GM12864 (cell line): ENCODE data around the gene UBE2G1.
A peak's percentile ranks its signal among the peaks of the same experiment; 100 is the strongest.

Experiments
- DNase-seq: peaks from one replicate; pipeline ENCODE4 v3.0.0-alpha.2; 2011; ENCODE audit warnings: low read depth
- H3K4me3 ChIP-seq: 2 replicates; pipeline ENCODE4 v1.5.1; 2011; ENCODE audit warnings: mild to moderate bottlenecking, low read depth, low read length, control low read depth
- CTCF ChIP-seq: IDR thresholded peaks from 2 replicates; pipeline ENCODE4 v1.5.1; 2011; ENCODE audit warnings: low read depth, mild to moderate bottlenecking, moderate library complexity, low read length, control low read depth, inconsistent platforms; ENCODE audit errors: missing control alignments

Gene UBE2G1

DNA sequence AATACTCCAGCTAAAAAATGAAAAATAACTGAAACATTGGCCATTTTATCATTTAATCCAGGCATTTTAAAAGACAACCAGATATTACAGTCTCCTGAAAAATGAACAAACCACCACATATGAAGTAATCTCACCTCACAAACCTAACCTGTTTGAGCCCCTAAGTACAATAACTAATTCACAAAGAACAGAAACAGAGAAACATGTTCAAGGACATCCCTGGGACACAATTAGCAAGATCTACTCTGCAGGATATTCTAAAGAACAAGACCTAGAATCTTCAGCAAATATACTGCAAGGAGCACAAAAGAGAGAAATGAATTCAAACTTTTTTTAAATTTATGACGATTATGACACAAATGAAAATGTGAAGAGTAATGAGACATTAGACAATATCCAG, 51.9 kb downstream of the UBE2G1 start:
- no peak for TF ChIP-seq CTCF
- no peak for DNase-seq
- H3K4me3 ChIP-seq: no peak overlapping the region

DNA sequence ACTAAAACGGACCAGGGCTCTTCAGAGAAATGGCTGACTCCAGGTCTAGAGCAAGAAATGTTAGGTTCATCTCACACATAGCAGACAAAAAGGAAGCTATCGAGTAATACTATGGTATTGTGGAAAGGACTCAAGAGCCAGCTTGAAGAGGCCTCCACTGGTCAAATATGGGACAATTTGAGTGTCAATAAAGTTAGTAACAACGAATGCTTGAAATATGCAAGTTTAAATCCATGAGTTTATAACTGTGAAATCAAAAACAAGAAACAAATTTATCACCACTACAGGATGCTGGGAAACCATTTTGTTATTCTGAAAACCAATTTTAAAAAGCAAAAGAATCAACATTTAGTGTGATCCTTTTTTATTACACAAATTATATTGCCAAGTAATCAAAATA, 52.3 kb downstream of the UBE2G1 start:
- DNase-seq: no peak
- TF ChIP-seq CTCF: no peak
- peak overlapping the region; percentile 16; the same call in 1 of the 2 replicates for H3K4me3 ChIP-seq

- H3K4me3 ChIP-seq: no peak overlapping the region; the same call in 1 of the 2 replicates
- no peak for TF ChIP-seq CTCF
- no peak for DNase-seq
These were observed 53.0 kb downstream of the UBE2G1 start for GRCh38 chr17:4313221-4314114.

DNA sequence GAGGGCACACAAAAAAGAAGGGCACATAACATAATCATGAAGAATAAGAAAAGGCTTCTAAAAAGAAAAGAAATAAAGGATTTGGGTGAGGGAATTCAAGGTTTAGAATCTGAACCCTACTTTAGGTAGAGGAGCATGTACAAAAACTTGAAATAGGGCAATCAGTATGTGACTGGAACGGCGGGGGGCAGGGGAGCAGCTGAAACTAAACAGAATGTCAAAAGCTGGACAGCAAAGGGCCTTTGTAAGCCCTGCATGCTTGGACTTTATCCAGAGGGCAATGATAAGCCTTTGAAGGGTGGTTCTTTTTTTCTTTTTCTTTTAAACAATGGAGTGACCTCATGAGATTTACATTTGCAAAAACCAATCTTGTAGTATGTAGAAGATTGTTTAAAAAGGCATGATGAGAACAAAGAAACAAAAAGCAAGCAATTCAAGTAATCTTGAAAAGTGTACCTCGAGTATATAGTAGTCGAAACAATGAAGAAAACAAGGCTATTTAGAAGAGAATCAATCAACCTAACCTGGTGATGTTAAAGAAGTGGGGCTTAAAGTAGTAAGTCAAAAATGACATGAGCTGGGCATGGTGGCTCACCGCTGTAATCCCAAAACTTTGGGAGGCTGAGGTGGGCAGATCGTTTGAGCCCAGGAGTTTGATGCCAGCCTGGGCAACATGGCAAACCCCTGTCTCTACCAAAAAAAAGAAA, 56.0 kb downstream of the UBE2G1 start:
- DNase-seq: no peak
- no peak for TF ChIP-seq CTCF
- no peak overlapping the region for H3K4me3 ChIP-seq

DNA sequence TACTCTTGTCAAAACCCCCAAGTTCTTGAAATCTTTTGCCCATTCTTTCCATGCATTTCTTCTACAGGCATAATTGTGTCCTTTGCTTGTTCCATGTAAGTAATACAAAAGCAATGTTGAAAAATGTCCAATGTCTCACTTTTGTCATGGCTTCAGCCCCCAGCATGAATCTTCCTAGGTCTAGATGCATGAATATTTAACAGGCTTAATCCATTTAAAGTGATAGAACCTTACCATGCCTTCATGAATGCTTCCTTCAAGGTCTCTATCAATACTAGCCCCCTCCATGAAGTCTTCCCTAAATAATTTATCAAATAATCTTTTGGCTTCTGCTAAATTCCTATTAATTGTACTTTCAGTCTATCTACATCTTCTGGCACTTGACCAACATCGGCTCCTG, 56.6 kb downstream of the UBE2G1 start:
- no peak for DNase-seq
- no peak for TF ChIP-seq CTCF
- no peak overlapping the region for H3K4me3 ChIP-seq

- H3K4me3 ChIP-seq: no peak overlapping the region
- TF ChIP-seq CTCF: no peak
- no peak for DNase-seq
These were observed 59.1 kb downstream of the UBE2G1 start for GRCh38 chr17:4307179-4307930.
